Measurements from ENCODE around the gene CDH4.

DNA sequence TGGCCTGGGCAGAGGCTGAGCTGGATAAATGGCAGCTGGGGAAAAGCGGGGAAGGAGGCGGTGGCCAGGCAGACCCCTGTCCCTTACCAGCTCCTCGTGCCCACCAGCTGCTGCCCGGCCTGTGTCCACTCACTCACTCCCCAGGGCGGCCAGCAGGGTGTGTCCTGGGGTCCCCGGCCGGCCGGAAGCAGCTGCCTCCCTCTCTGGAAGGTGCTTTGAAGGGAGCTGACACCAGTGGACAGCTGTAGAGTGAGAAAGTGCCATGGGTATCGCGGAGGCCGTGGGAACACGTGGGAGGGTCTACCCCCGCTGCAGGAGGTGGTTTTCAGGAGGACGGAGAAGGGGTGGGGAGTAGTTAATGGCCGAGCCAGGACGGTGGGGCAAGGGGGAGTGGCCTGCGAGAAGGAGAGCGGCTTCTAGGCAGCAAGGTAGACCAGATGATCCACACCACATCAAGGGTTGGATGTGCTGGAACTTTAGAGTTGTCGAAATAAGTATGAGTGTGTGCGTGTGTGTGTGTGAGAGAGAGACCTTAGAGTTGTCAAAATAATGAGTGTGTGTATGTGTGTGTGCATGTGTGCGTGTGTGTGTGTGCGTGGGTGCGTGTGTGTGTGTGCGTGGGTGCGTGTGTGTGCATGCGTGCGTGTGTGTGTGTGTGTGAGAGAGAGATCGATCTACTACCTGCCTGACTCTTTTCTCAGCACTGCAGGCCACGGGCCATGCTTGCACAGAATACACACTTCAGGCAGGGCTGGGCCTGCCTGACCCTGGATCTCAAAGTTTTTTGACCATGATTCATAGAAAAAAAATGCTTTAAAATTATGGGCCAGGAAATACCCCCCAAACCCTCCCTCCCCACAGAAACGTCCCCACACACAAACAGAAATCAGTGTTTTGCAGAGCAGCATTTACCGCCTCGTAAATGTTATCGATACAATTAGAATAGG, 43.9 kb downstream of the CDH4 start:
- TF ChIP-seq POLR2A (IDR thresholded peaks at IDR 0.05) (no peak), POLR2AphosphoS5 (IDR thresholded peaks at IDR 0.05) (no peak), EP300 (IDR thresholded peaks at IDR 0.05) (no peak)
- TF ChIP-seq, protein P1, sequence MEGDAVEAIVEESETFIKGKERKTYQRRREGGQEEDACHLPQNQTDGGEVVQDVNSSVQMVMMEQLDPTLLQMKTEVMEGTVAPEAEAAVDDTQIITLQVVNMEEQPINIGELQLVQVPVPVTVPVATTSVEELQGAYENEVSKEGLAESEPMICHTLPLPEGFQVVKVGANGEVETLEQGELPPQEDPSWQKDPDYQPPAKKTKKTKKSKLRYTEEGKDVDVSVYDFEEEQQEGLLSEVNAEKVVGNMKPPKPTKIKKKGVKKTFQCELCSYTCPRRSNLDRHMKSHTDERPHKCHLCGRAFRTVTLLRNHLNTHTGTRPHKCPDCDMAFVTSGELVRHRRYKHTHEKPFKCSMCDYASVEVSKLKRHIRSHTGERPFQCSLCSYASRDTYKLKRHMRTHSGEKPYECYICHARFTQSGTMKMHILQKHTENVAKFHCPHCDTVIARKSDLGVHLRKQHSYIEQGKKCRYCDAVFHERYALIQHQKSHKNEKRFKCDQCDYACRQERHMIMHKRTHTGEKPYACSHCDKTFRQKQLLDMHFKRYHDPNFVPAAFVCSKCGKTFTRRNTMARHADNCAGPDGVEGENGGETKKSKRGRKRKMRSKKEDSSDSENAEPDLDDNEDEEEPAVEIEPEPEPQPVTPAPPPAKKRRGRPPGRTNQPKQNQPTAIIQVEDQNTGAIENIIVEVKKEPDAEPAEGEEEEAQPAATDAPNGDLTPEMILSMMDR (IDR thresholded peaks at IDR 0.05) = no peak
